Memory B cell (primary cell): ENCODE measurements around the gene TGFB2.

ENCODE experiments used
- ATAC-seq: fragments of 150-1000 bp; cut with Tn5 transposase; 2 replicates; pipeline ENCODE4 v1.10.0; 2021; ENCODE audit warnings: low read depth, mild to moderate bottlenecking, moderate library complexity
- DNase-seq, 2 donors: peaks; one replicate each; pipeline ENCODE4 v3.0.0; 2022; ENCODE audit warnings: low spot score in 2 of 2
- H3K27ac Mint-ChIP-seq: one replicate; pipeline ENCODE4 v1.8.0; 2022; ENCODE audit warnings: mild to moderate bottlenecking, moderate library complexity, mixed read lengths
- H3K27me3 Mint-ChIP-seq: one replicate; pipeline ENCODE4 v1.8.0; 2022; ENCODE audit warnings: mixed read lengths
- H3K36me3 Mint-ChIP-seq: one replicate; pipeline ENCODE4 v1.8.0; 2022; ENCODE audit warnings: mild to moderate bottlenecking, mixed read lengths
- H3K4me1 Mint-ChIP-seq: one replicate; pipeline ENCODE4 v1.8.0; 2022; ENCODE audit warnings: mixed read lengths
- H3K4me3 Mint-ChIP-seq: one replicate; pipeline ENCODE4 v1.8.0; 2022; ENCODE audit warnings: mild to moderate bottlenecking, moderate library complexity, mixed read lengths
- H3K9me3 Mint-ChIP-seq: one replicate; pipeline ENCODE4 v1.8.0; 2022; ENCODE audit warnings: mixed read lengths

The TGFB2 gene

GRCh38 chr1:218444588-218444987 is 99.5 kb downstream of the TGFB2 start:
- H3K9me3 Mint-ChIP-seq = no peaks in the 10 kb centered on the region
- DNase-seq (no peak), ATAC-seq (no peak)
- H3K4me3 Mint-ChIP-seq = no peak overlapping the region
- H3K36me3 Mint-ChIP-seq = peaks cover 2% of the 10 kb centered on the region
- no peaks in the 10 kb centered on the region for H3K4me1 Mint-ChIP-seq
- peaks cover 1% of the 10 kb centered on the region for H3K27me3 Mint-ChIP-seq
- H3K27ac Mint-ChIP-seq = no peak overlapping the region

DNA sequence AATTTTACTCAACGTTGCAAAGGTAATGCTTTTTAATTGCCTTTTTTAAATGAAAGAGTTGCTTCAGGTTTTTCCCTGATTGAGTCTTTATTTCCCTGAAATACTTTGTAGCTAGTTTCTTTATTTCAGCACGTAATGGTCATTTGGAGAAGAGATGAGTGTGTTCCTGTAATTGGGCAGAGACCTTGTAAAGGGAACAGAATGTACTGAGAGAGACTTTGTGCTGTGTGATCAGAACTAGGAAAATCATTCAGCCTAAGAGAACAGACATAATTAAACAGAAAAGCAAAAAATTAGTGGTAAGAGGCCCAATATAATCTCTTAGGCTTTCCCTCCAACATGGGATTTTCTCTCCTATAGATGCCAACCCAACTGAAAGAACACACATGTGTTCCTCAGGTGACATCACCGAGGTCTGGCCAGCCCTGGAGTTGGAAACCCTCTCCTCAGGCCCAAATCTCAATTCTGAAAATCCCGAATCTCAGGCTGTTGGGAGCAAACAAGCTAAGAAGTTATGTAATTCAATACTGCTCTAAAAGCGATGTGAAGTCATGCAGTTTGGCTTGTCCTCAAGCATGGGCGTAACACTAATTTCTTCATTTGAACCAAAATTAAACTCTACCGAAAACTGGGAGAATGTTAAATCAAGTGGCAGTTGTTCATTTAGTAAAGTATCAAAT is 102.0 kb downstream of the TGFB2 start:
- H3K4me3 Mint-ChIP-seq = no peak overlapping the region
- DNase-seq (no peak), ATAC-seq (no peak)
- no peaks in the 10 kb centered on the region for H3K9me3 Mint-ChIP-seq
- no peaks in the 10 kb centered on the region for H3K4me1 Mint-ChIP-seq
- no peak overlapping the region for H3K27ac Mint-ChIP-seq
- H3K27me3 Mint-ChIP-seq = peaks cover 2% of the 10 kb centered on the region
- no peaks in the 10 kb centered on the region for H3K36me3 Mint-ChIP-seq

- no peak overlapping the region for H3K27ac Mint-ChIP-seq
- ATAC-seq (no peak), DNase-seq (no peak)
- H3K4me3 Mint-ChIP-seq = no peak overlapping the region
- H3K36me3 Mint-ChIP-seq = no peaks in the 10 kb centered on the region
- peaks cover 3% of the 10 kb centered on the region for H3K27me3 Mint-ChIP-seq
- no peaks in the 10 kb centered on the region for H3K4me1 Mint-ChIP-seq
- no peaks in the 10 kb centered on the region for H3K9me3 Mint-ChIP-seq
Measured at GRCh38 chr1:218451415-218451814, 106.3 kb downstream of the TGFB2 start.

GRCh38 chr1:218454700-218455282 is 109.7 kb downstream of the TGFB2 start:
- Mint-ChIP-seq H3K27ac (no peak overlapping the region), H3K27me3 (peaks cover 1% of the 10 kb centered on the region), H3K9me3 (no peaks in the 10 kb centered on the region), H3K36me3 (no peaks in the 10 kb centered on the region), H3K4me3 (no peak overlapping the region), H3K4me1 (no peaks in the 10 kb centered on the region)
- ATAC-seq = no peak
- no peak for DNase-seq

GRCh38 chr1:218456444-218456843 is 111.3 kb downstream of the TGFB2 start:
- H3K4me1 Mint-ChIP-seq = no peaks in the 10 kb centered on the region
- ATAC-seq = peak; percentile 92
- peaks cover 1% of the 10 kb centered on the region for H3K27me3 Mint-ChIP-seq
- DNase-seq = peak in 1 of 2 donors; percentile 9
- H3K27ac Mint-ChIP-seq = no peak overlapping the region
- no peaks in the 10 kb centered on the region for H3K36me3 Mint-ChIP-seq
- no peaks in the 10 kb centered on the region for H3K9me3 Mint-ChIP-seq
- H3K4me3 Mint-ChIP-seq = no peak overlapping the region

DNA sequence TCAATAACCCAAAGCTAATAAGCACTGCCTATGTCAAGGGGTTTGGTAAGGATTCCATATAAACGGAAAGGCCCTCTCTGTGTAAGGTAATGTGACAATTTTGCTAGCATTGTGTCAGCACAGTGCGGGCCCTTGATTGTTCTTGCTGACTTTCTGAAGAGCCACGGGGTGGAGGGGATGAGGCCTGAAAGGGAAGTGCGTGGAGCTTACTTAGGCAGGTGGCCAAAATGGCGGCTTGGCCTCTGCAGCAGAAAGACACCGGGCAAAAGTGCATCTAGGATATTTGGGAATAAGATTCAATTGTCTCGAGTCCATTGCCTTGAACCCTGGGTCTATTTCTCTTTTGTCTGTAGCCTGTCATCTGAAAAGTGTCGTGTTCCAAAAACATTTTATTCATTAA is 114.3 kb downstream of the TGFB2 start:
- no peak overlapping the region for H3K27ac Mint-ChIP-seq
- no peaks in the 10 kb centered on the region for H3K9me3 Mint-ChIP-seq
- no peak overlapping the region for H3K4me3 Mint-ChIP-seq
- DNase-seq (no peak), ATAC-seq (no peak)
- no peaks in the 10 kb centered on the region for H3K36me3 Mint-ChIP-seq
- H3K4me1 Mint-ChIP-seq = no peaks in the 10 kb centered on the region
- peaks cover 2% of the 10 kb centered on the region for H3K27me3 Mint-ChIP-seq

DNA sequence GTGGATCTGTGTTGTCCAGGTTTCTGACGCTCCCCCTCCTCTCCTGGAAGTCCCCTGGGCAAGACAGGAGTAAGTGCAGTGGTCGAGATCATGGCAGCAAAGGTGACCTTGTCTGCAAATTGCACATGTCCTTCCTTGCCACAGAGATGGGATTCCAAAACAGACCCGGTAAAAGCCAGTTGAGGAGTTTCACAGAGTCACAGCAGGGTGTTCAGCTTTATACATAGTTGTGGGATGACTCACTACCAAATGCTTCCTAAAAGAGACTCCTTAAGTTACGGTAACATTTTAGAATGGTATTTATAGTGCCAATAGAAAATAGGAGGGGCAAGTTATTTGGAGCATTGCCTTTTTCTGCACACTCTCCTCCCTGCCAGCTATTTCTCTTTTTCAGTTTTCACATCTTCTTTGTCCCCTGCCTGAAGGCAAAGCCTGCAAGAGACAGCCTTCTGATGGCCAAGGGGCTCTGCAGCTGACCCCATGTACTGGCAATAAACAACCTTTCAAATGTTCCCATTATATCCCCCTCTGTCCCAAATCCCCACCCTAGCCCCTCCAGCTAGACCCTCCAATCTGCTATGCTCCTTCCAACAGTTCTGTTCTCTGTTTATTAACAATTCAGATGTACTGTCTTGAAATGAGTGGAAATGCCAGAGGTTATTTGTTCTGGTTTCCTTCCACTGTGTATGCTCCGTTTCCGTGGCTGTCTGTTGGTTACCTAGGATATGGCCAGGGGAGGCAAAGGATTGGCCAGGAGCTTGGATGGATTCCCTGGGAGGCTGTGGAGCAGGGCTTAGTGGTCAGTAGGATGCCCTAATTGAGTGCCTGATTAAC is 115.0 kb downstream of the TGFB2 start:
- Mint-ChIP-seq H3K27ac (no peak overlapping the region), H3K36me3 (no peaks in the 10 kb centered on the region), H3K4me3 (no peak overlapping the region), H3K9me3 (no peaks in the 10 kb centered on the region), H3K27me3 (peaks cover 2% of the 10 kb centered on the region), H3K4me1 (no peaks in the 10 kb centered on the region)
- no peak for ATAC-seq
- no peak for DNase-seq

DNA sequence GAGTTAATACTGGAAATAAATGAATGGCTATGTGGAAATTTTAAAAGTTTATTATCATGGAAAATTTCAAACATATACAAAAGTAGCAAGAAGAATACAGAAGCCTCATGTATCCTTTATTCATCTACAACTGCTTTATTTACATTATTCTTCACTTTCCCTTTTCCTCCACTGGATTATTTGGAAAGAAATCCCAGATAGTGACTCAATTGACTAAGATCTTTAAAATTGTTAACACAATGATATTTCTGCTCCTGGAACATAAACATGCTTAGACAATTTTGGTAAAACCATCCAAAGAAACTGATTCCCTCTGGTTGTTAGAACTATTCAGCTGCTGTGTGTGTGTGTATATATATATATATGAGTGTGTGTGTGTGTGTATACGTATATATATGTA is 116.2 kb downstream of the TGFB2 start:
- no peaks in the 10 kb centered on the region for H3K4me1 Mint-ChIP-seq
- H3K36me3 Mint-ChIP-seq = no peaks in the 10 kb centered on the region
- no peak for DNase-seq
- no peaks in the 10 kb centered on the region for H3K9me3 Mint-ChIP-seq
- H3K4me3 Mint-ChIP-seq = no peak overlapping the region
- no peak for ATAC-seq
- peaks cover 2% of the 10 kb centered on the region for H3K27me3 Mint-ChIP-seq
- H3K27ac Mint-ChIP-seq = no peak overlapping the region

DNA sequence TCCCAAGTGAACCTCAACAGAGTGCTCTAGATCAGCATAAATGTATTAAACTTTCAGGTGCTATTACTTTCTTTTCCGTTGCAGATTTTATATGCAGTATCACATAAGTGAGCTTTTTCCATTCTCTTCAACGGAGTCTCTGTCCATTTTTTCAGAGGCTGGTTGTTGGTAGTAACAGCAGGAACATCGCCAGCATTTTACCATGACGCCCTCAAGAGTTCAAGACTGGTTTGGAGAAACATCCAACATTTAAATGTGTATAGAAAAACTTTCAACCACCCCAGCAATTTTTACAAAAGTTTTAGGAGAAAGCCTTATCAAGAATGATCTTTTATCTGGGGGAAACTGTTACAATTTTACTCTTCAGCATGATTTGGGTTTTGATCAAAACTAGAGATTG is 117.0 kb downstream of the TGFB2 start:
- Mint-ChIP-seq H3K27me3 (peaks cover 2% of the 10 kb centered on the region), H3K4me3 (no peak overlapping the region), H3K4me1 (no peaks in the 10 kb centered on the region), H3K9me3 (no peaks in the 10 kb centered on the region), H3K27ac (no peak overlapping the region), H3K36me3 (no peaks in the 10 kb centered on the region)
- ATAC-seq (no peak), DNase-seq (no peak)

- ATAC-seq = no peak
- H3K27me3 Mint-ChIP-seq = peaks cover 2% of the 10 kb centered on the region
- H3K36me3 Mint-ChIP-seq = no peaks in the 10 kb centered on the region
- H3K4me3 Mint-ChIP-seq = no peak overlapping the region
- no peaks in the 10 kb centered on the region for H3K4me1 Mint-ChIP-seq
- no peaks in the 10 kb centered on the region for H3K9me3 Mint-ChIP-seq
- no peak overlapping the region for H3K27ac Mint-ChIP-seq
- DNase-seq = no peak
Measured at GRCh38 chr1:218462587-218462986, 117.5 kb downstream of the TGFB2 start.

GRCh38 chr1:218463194-218464156 is 118.3 kb downstream of the TGFB2 start:
- Mint-ChIP-seq H3K27ac (no peak overlapping the region), H3K9me3 (no peaks in the 10 kb centered on the region), H3K4me3 (no peak overlapping the region), H3K4me1 (no peaks in the 10 kb centered on the region), H3K36me3 (no peaks in the 10 kb centered on the region), H3K27me3 (peaks cover 2% of the 10 kb centered on the region)
- DNase-seq (no peak), ATAC-seq (no peak)

DNA sequence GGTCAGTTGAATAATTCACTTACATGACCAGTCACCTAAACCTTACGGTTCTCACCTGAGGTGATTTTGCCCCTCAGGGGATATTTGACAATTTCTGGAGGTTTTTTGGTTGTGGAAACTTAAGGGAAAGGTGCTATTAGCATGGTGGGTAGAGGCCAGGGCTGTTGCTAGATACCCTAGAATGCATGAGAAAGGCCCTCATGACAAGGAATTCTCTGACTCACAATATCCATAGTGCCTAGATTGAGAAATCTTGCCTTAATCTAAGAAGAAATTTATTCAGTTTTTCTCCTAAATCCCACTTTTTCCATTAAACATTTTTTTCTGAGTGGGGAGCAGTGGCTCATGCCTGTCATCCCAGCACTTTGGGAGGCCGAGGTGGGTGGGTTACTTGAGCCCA is 119.7 kb downstream of the TGFB2 start:
- no peak for ATAC-seq
- Mint-ChIP-seq H3K36me3 (no peaks in the 10 kb centered on the region), H3K27ac (no peak overlapping the region), H3K27me3 (peaks cover 2% of the 10 kb centered on the region), H3K4me1 (no peaks in the 10 kb centered on the region), H3K9me3 (no peaks in the 10 kb centered on the region), H3K4me3 (no peak overlapping the region)
- no peak for DNase-seq

- DNase-seq = no peak
- no peaks in the 10 kb centered on the region for H3K36me3 Mint-ChIP-seq
- H3K27me3 Mint-ChIP-seq = peaks cover 2% of the 10 kb centered on the region
- no peak overlapping the region for H3K27ac Mint-ChIP-seq
- no peaks in the 10 kb centered on the region for H3K4me1 Mint-ChIP-seq
- H3K9me3 Mint-ChIP-seq = no peaks in the 10 kb centered on the region
- ATAC-seq = no peak
- H3K4me3 Mint-ChIP-seq = no peak overlapping the region
Measured at GRCh38 chr1:218466341-218467010, 121.3 kb downstream of the TGFB2 start.
